Activated naive CD4-positive, alpha-beta T cell treated with Interleukin-2 at 50 U/mL for 16 hours (primary cell): ENCODE results near the gene NSF.
"Not testable (repeated sequence)": the region's sequence is repeated elsewhere in the genome, so short reads cannot be mapped to it uniquely, and the experiment has no call there.

Experiments
- DNase-seq: peaks from one replicate; pipeline ENCODE4 v3.0.0-alpha.2; 2020

Gene NSF

DNA sequence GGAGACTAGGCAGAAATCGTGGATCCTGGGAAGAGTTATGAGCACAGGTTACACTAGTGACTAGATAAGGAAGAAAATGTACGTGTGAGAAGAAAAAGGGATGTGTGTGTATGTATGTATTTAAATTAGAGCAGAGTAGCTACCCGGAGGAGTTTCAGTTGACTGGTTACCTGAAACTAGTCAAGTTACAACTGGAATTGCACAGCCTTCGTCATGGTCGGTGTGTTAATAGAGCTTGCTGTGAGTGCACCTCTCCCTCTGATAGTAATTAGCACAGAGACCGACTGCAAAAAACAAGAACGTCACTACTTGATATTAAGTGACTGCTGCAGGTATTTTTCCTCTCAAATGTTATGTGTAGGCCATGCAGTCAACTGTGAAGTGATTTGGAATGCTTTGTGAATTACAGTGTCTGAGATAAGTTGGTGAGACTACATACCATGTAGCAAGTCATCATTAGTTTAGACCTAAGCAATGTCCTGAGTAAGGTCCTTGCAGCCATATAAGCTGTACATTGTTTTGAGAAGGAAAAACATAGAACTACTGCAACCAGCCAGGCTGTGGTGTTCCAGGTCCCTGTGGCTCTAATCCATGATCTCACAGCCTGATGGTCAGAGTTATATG lies 132.3 kb downstream of the NSF start:
- DNase-seq: no peak

DNA sequence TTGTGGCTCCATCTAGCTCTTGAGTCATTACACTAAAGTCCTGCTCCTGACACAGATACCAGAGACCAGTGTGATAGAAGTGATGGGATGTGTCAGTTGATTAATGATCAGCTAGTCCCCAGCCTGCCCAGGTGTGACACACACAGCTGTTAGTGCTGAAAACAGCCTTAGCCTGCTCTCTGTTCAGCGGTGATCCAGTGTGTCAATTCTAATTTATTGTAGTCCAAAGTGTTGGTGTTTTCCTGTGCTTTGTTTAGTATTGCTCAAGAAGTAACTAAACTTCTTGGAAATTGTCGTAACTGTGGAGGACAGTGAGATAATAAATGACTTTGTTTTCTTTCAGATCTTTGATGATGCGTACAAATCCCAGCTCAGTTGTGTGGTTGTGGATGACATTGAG lies 135.7 kb downstream of the NSF start:
- no peak for DNase-seq

DNA sequence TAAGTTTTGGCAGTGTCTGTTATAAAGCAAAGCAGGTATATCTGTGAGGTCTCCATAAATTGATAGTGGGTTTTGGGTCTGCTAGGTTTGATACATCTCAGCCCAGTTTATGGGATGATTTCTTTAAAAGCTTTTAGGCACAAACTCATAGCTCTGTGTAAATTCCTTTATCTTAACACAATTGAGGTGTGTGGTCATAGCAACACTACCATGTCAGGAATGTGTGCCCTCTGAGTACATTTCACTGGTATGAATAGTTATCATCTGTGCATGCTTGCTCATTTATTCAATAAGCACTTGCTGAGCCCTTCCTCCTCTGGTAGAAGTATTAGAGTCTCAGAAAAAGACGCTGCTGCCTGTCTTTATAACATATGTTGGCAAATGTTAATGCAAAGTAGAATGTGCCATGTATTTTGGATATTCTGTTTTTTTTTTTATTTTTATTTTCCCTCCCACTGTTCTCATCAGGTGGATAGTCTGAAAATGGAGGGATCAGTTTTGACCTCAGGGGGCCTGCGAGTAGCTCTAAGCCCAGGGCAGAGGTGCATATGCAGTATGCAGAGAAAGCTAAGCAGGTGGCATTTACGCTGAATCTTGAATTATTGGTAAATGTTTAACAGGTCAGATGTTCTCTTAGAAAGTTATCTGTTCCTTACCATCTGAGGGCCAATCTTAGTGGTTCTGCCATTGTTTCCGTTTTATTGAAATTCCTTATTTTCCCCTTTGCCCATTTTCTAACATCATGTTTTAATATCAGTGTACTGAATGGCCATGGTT lies 137.3 kb downstream of the NSF start:
- DNase-seq: no peak

DNA sequence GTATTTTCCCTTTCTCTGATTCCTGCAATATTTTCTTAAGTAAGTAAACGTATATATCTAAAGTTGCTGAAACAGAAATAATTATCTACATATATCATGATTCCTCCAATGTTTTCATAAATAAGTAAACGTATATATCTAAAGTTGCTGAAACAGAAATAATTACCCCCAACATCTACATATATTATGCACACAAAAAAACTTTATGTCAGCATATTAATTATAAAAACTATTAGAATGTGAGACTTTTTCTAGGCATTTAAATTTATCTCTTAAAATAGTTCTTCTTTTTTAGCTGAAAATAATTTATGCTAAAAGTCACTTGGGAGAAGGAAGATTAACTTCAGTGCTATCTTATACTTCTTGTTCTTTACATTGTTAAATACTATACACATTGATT lies 139.6 kb downstream of the NSF start:
- no peak for DNase-seq

DNA sequence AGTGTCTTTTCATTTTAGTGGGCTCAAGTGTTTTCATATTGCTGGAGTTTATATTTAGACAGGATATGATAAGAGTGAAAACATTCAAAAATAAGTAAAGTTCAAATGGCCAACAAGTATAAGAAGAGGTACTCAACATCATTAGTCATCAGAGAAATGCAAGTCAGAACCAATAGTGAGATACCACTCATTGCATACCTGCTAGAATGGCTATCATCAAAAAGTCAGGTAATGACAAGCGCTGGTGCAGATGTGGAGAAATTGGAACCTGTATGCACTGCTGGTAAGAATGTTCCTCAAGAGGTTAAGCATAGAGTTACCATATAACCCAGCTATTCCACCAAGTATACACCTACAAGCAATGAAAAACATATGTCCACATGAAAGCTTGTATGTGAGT lies 140.2 kb downstream of the NSF start:
- no peak for DNase-seq

DNA sequence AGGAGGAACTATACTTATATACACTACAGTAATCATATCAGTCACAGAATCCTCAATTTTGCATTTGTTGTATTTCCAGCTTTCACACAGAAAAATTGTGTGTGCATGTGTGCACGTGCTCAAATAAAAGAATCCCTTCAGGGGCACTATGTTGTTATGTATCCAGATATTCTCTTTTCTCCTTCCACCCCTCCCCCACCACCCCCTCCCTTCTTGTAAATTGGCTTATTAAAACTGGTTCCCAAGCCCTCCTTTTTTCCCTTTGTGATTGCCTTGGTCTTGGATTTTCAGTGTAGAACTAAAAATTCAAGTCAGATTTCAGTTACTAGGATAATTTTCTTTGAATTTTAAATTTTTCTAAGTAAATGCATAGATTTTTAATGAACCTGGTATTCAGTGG lies 141.7 kb downstream of the NSF start:
- DNase-seq: no peak

DNA sequence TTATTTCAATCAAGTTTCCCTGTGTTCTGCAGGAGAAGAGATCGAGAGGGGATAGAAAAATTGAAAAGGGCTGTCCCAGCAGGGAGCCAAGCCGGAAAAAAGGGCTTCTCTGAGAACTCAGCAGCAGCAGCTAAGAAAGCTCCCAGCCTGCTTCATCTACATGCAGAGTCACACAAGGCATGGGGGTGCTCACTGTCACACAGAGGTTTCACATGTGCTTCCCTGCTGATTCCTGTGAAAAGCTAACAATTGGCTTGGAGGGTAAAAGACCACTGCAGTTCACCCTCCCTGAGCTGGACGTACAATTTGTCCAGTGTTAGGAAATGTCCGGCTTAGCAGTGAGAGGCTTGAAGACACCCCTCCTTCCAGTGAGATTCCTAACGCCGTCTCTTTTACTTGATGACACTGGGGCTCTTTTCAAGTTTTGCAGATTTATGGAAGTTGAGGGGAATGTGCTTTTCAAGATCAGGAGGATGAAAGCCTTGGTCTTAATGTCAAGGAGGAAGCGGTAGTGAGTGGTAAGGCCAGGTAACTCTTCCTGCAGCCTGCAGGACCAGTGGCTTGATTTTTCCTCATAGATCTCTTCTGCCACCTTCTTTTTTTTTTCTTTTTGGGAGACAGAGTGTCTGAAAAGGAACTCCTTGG lies 142.4 kb downstream of the NSF start:
- DNase-seq: no peak

DNA sequence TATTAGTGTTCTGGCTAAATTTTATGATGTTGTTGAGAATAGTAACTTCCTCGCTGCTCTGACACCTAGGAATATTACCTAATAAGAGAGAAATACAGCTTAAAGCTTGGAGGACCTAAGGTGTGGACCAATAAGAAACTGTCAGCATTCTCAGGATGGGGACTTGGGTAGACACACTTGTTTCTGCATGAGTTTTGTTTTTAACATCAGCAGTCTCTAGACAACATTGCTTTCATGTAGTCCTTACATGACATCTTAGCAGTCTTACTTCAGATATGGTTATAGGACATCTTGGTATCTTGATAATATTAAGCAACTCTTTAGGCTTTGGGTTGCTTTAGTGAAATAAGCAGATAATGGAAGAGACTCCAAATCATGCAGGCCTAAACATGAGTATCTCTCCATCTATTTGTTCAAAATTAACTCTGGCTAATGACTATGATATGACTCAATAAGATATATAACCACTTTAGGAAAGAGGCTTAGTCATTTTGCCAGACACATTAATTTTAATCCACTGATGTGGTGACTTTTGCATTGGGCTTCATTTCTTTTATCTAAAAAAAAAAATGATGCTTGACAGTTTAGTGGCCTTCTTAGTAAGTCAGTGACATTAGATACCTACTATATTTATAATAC lies 143.5 kb downstream of the NSF start:
- no peak for DNase-seq

DNA sequence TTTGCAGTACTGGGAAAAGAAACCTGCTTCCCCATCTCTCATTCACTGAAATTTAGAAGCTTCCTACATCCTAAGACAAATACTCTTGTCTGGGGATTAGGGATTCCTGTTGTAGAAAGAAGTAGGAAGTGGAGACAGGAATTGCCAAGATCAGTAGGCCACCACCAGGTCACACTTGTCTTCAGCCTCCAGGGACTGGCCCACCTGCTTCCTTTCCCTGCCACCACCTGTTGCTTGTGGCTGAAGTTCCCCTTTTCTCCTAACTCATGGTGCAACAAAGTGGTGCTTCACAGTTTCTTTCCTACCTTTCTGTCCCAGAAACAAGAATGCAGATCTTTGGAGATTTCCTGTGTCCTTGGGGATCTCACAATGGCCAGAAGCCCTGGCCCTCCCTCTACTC lies 145.6 kb downstream of the NSF start:
- no peak for DNase-seq

DNA sequence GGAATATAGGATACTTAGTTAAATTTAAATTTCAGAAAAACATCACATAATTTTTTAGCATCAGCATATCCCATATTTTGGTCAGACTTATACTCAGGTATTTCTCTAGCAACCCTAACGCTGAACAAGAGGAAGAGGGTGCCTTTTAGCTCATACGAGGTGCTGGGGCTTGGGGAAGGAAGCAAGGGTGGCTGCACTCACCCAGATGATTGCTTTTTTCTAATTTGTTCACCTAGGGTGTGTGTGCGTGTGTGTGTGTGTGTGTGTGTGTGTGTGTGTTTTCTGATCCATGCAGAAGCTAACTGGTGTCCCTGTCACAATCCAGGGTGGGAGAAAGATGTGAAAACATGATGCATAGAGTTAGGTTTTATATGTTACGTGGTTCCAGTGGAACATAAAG lies 146.9 kb downstream of the NSF start:
- no peak for DNase-seq

DNA sequence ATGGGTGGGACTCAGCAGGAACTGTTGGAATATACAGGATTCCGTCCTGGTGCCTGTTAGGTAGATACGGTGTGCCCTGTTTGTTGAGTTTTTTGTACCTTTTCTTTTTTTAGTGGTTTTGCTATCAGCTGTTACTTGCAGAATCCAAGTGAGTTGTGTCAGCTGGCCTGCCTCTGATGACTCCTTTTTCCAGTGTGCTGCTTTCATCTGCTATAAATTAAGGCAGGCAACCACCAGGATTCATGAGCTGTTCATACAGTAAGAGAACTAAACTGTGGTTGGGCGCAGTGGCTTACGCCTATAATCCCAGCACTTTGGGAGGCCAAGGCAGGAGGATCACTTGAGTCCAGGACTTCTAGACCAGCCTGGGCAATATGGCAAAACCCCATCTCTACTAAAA lies 148.1 kb downstream of the NSF start:
- no peak for DNase-seq

DNA sequence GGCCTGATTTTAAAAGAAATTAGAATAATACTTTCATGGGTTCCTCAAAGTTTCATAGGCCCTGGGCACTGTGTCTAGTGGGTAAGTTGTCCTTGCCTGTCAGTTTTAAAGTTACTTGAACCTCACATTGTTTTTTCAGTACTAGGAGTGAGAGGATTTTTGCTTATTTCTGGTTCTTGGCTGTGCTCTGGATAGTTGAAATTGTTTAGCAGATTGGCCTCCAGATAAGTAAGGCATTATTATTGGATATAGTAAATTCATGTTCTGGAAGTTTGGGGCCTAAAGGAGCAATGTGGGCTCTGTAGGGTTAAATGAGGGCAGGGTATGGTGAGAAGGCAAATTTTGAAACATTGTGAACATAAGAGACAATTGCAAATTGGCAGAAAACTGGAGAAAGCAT lies 149.5 kb downstream of the NSF start:
- DNase-seq: no peak

DNA sequence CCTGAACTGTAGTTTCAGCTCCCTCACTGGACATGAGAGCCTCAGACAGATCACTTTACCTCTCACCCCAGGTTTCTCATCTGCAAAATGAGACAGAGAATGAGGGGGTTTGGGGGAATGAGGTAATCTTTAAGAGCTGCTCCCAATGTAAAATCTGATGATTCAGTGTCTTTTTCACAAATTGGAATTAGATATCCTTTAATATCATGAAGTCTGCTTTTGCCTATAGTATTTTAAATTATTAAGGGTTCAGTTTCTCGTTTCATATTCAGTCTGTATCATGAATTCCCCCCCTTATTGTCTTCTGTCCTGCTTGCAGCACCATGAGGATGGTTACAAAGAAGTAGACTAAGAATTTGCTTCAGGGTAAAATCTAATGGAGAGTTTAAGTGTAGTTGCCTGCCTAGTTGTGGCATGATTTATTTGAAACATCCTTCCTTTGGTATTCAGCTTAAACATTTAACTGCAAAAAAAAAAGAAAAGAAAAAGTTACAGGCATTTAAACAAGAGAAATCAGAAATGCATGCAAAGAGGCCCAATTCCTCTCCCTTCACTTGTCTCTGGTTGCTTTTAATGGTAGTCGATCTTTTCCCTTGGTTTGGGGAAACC lies 150.8 kb downstream of the NSF start:
- no peak for DNase-seq

DNA sequence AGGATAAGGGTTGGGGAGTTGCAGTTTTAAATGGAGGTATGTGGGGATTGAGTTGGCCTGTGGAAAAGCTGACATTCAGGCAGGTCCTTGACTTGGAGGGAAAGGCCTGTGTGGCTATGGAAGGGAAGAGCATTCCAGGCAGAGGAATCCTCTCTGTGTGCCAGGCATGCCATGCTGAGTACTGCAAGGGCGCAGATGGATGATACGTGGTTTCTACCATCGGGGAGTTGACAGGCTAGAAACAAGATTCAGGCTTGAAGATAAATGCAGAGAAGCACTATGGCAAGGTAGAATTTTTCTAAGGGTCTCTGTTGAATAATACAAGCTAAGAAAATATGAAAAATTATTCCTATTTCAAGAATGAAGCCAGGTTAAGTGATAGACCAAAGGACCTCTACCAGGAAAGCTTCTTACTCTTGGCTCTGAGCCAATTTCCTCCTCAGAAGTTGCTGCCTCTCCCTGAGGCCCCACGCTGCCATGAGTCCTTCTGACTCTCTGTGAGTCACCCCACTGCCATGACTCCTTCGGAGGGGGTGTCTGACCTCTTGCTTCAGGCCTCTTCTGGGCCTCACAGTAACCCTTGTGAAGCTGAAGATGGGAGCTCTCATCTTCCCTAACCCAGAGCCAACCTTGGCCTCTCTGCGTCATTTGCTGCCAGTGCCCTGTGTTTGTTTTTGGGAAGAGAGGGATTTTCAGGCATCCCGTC lies 152.2 kb downstream of the NSF start:
- no peak for DNase-seq

DNA sequence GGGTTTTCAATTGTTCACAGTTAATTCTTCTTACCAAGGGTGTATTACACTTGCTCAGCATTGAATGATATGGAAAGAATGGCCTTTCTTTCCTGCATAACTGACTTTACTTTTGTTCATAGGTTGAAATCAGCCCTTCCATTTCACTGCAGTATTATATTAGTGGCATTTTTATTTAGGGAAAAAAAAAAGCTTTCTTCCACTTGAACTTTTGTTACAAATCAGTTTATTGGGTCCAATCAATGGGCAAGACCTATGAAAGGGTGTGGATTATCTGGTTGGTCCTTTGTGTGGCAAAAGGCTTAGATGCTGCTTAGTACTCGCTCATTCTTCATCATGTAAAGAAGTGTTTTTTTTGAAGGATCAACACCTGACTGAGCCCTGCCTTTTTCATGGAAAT lies 154.0 kb downstream of the NSF start:
- DNase-seq: no peak

DNA sequence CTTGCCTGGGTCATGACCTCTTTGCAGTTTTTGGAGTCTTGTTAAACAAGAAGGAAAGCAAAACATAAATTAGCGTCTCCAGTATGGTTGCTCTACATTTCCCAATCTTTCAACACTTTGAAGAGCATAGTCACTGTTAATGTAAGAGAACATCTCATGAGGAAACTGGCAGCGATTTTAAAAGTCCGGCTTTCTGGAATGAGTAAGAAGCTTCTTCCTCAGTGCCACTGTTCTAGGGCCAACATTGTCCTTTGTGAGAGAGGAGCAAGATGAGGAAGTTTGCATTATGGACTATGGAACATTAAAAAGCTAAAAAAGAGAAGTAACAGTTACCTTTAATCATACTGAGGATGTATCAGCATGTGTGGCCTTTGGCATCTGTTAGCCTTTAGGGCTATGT lies 154.9 kb downstream of the NSF start:
- no peak for DNase-seq

DNA sequence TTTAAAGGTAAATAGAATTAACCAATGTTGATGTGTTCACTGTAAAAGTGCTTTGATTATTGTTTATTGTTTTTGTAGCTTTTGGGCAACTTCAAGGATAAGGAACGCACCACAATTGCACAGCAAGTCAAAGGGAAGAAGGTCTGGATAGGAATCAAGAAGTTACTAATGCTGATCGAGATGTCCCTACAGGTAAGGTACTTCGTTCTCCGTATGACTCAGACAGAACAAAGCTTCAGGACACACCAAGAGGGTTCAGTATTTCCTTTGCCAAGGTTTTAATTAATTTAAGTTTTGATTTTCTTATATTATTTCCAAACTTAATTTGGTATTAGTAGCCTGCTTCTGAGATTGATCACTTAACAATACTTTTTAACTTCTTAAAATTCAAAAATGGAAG lies 161.0 kb downstream of the NSF start:
- DNase-seq: no peak

DNA sequence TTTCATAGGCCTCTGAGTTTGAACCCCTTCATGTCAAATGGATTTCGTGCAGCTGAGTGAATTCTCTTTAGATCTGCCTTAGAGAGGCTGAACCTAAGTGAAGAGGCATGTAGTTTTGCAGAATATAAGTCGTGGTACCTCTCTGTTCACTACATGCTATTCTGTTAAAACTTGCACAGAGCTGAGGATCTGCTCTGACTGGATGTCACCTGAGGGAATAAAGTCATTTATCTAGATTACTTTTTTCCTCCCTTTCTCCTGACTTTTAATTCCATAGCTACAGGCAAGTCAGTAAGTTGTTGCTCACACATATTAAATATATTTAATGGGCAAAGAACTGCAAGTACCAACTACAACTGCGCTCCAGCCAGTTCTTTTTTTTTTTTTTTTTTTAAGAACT lies 163.3 kb downstream of the NSF start:
- no peak for DNase-seq

DNA sequence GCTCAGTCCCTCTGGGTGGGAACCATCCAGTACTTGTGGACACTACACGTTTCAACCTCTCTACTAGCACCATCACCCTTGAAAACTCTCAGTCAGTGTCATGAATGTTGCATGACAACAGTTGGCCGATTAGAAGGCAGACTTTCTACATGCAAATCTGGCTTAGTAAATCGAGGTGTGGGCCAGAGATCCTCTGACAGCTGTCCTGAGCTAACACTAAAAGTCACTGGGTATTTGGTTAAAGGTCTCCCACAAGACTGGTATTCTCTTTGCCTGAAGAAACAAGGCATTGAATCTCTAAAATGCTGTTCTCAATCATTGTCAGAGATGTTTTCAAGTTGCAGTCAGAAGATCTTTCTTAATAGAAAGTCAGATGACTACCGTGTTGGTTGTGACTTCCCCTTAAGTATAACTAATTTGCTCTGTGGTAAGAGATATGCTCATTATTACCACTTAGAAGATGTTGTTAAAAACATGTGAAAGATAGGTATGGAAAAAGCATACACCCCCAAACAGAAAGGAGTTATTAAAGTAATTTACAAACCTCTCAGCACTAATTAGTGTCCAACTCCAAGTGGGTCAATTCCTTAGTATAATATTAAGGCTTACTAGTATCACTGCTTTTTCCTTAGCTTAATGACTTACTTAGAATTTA lies 165.7 kb downstream of the NSF start:
- DNase-seq: no peak

DNA sequence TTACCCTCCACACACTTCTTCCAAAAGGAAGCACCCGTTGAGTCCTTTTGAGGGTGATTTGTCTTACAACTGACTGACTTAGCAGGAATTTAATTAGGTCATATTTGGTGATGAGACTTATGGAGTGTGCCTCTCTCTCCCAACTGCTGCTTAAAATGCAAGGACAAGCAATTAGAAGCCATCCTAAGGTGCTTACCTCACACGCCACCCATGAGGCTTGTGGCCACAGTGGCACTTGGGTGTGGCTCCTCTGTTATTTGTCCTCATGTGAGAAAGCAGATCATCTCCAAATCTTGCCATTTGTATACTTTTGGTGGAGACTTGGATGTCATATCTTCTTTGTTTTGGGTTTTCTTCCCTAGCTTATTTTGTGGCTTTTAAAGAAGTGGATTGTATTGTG lies 166.4 kb downstream of the NSF start:
- no peak for DNase-seq

DNA sequence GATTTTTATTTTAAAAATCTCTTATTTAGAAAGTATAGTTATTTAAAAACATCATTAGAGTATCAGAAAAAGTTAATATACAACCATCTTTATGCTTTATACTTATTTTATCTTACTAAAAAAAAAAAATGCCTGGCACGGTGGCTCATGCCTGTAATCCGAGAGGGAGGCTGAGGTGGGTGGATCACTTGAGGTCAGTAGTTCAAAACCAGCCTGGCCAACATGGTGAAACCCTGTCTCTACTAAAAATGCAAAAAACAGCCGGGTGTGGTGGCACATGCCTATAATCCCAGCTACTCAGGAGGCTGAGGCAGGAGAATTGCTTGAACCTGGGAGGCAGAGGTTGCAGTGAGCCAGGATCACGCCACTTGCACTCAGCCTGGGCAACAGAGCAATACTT lies 167.1 kb downstream of the NSF start:
- DNase-seq: not testable (repeated sequence)

DNA sequence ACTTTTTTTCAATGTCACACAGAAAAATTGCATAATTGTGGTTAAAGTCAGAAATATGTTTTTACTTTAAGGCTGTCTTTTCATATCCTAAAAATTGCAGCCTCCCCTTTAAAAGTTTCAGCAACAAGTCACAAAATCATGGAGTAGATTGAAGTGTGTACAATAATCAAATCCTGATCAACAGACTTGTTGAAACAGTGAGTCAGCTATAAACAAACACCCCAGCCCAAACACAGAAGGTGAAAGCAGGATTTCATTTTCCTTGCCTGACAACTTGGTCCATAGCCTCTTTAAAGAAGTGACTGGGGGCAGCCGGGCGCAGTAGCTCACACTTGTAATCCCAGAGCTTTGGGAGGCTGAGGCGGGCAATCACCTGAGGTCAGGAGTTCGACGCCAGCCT lies 168.1 kb downstream of the NSF start:
- DNase-seq: no peak
